HG03575 (cell line): ENCODE measurements around the gene KLHL5.
A peak's percentile ranks its signal among the peaks of the same experiment; 100 is the strongest.
"Not testable (repeated sequence)": the region's sequence is repeated elsewhere in the genome, so short reads cannot be mapped to it uniquely, and the experiment has no call there.

Experiments
- ATAC-seq: cut with Tn5 transposase; IDR thresholded peaks from one replicate; pipeline ENCODE4 v1.9.1; 2021; ENCODE audit not compliant: unreplicated experiment, insufficient number of reproducible peaks, low FRiP score; ENCODE audit errors: extremely low read depth

KLHL5 gene

DNA sequence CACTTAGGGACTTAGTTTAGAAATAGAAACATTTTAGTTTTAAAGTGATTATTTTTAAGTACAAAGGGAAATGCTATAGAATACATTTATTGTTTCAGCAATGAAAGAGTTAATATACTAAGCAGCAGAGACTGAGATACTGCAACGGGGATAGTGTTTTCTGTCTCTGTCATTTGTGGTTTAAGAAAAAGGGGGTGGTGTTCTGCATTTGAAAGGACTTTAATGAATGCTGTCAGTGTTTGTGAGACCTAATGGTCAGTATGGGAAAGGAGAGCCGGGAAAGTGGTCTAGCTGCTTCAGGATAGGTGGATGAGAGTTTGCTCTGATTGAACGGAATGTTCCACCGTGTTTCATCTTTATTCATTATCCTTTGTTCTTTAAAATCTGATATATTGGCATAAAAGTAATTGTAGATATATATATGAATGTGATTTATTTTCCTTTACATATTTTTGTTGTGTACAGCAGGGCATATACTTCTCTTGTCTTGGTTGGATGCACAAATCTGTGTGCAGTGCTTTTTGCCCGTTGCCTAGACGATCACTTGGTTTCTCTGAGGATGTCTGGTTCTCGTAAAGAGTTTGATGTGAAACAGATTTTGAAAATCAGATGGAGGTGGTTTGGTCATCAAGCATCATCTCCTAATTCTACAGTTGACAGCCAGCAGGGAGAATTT is at the start of gene KLHL5:
KLHL5 (plus strand) TSS at position 139 of the 676 bp plus-strand sequence; CDS start at position 560, 421 bp downstream.
- ATAC-seq: no peak

DNA sequence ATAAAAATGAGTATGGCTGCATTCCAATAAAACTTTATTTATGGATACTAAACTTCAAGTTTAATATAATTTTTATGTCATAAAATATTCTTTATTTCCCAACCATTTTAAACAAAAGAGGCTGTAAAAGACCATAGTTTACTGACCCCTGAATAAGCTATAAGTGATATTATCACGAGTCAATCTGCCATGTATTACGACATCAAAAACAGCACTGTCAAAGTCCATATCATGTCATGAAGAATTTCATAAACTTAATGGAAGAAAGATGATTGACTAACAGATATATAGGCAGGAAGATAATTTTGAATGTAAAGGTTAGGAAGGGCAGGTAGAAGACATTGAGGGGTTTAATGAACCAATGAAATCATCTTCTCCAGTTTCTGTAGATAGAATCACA is 48.0 kb upstream of the KLHL5 start:
- no peak for ATAC-seq

DNA sequence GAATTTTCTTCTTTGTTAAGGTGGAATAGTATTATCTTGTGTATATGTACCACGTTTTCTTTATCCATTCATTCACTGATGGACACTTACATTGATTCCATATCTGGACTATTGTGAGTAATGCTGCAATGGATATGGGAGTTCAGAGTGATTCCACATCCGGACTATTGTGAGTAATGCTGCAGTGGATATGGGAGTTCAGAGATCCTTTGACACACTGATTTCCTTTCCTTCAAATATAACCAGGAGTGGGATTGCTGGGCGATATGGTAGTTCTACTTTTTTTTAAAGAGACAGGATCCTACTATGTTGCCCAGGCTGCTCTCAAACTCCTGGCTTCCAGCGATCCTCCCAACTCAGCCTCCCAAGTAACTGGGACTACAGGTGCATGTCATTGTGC is 41.9 kb upstream of the KLHL5 start:
- no peak for ATAC-seq

DNA sequence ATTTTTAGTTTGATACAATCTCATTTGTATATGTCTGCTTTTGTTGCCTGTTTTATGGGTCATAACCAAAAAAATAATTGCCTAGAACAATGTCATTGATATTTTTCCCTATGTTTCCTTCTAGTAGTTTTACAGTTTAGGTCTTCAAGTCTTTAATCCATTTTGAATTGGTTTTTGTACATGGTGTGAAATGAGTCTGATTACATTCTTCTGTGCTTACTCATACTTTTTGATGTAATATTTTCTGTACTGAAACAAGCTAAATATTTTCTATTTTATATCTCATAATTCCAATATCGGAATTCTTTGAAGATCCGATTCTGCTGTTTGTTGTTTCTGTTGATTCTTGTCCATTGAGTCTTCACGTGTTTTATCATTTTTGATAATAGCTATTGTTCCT is 40.4 kb upstream of the KLHL5 start:
- no peak for ATAC-seq

DNA sequence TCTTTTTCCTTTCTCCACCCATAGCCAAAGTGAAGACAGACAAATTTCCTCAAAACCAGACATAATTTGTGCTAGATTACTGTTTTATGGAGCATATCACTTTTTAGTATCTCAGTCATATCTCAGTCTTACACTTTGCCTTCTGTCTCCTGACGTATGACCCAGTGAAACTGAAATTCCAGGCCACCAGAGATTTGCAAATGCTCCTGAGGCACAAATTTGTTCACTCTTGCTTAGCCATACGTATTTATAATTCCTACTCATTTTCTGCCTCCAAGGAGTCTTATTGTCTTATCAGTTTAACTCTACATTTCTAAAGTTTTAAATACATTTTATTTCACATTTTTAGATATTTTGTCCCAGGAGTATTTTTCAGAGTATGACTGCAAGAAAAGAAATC is 39.8 kb upstream of the KLHL5 start:
- ATAC-seq: no peak

DNA sequence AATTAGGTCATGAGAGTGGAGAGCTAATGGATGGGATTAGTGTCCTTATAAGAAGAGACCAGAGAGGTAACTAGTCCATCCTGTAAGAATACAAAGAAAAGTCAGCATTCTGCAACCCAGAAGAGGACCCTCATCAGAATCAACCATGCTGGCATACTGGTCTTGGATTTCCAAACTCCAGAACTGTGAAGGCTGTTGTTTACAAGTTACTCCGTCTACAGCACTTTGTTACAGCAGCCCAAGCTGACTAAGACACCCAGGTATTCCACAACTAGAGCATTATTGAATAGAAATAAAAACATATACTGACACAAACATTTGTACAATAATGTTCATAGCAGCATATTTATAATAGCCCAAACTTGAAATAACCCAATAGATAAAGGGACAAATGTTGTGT is 39.0 kb upstream of the KLHL5 start:
- ATAC-seq: no peak

- no peak for ATAC-seq
Observed at GRCh38 chr4:39024311-39024865, 37.6 kb upstream of the KLHL5 start.

GRCh38 chr4:39025552-39026085 is 36.4 kb upstream of the KLHL5 start:
- no peak for ATAC-seq

DNA sequence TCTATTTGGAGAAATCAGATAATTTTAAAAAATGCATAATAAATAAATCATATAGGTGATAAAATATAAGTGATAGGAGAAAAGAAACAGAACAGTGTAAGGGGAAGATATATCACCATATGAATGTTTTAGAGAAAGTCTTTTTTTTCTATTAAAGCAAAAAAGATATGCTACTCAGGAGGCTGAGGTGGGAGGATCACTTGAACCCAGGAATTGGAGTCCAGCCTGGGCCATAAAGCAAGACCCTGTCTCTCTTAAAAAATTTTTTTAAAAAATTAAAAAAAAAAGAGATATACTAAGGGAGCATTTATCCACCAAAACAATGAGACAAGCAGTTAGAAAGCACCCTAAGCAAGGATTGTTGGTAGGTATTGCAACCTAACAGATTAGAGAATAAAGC is 35.9 kb upstream of the KLHL5 start:
- no peak for ATAC-seq

DNA sequence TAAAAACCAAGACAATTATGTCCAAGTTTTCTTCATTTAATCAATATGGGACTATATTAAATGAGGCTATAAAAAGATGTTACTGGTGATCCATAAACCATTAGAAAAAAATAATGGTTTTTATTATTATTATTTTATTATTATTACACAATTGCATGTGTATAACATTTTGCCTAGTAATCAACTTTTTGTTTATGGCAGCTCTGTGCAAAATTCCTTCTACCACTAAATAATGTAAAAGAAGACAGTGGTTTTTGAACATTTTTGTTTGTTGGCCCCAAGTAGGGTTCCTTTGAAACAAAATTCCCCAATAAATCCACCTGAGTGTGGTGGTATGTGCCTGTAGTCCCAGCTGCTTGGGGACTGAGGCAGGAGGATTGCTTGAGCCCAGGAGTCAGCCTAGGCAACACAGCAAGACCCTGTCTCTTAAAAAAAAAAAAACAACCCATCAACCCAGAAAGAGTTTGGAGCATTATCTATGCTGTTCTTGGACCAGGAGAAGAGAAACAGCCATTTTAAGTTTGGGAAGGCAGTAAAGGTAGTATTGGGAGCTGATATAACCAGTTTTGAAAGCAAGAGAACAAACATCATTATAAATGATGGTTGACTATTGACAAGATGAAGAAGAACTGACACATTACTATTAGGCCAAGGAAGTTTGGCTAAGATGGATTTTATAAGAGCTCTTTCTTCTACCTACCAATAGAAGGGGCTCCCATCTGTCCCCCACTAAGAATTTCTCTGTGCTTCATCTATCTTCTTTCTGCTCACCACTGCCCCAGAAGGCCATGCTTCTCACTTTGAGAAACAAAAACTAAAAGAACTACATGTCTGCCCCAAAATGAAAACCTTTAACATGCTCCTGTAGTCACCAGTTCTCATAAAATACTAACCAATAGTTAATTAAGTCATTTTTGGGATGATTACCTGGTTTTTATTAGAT is 32.0 kb upstream of the KLHL5 start:
- ATAC-seq: no peak

- ATAC-seq: no peak
Observed at GRCh38 chr4:39030725-39031124, 31.3 kb upstream of the KLHL5 start.

GRCh38 chr4:39031590-39032020 is 30.4 kb upstream of the KLHL5 start:
- not testable (repeated sequence) for ATAC-seq

- peak; percentile 31 for ATAC-seq
Observed at GRCh38 chr4:39032218-39033085, 29.6 kb upstream of the KLHL5 start, which contains the start of gene TMEM156. TMEM156 (minus strand) TSS chr4:39032409; CDS start chr4:39032313, 96 bp downstream.

- no peak for ATAC-seq
Observed at GRCh38 chr4:39036172-39036571, 25.9 kb upstream of the KLHL5 start.

- ATAC-seq: no peak
Observed at GRCh38 chr4:39037491-39037825, 24.6 kb upstream of the KLHL5 start.

DNA sequence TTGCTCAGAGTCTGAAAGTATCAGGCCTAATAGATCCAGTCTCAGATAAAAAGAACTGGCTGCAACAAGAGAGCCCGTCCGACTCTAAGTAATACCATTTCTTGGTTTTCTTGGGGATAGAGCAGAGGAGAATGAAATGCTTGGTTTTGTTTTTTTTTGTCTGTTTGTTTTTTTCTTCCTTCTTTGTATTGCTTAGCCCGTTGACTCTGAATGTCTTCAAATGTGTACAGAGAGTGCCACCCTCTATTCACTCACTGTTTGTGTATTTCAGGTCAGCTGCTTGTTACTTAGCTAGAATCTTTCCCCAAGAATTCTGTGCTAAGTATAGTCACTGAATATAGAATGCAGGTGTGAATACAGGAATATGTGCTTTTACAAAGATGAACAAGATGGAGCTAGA is 24.1 kb upstream of the KLHL5 start:
- no peak for ATAC-seq

GRCh38 chr4:39039108-39039507 is 22.9 kb upstream of the KLHL5 start:
- no peak for ATAC-seq

GRCh38 chr4:39042366-39042765 is 19.7 kb upstream of the KLHL5 start:
- no peak for ATAC-seq
